Activated naive CD4-positive, alpha-beta T cell treated with Interleukin-2 at 50 U/mL for 16 hours (primary cell): Measurements from ENCODE around the gene EIF4G2.
A peak's percentile ranks its signal among the peaks of the same experiment; 100 is the strongest.
"Not testable (repeated sequence)": the region's sequence is repeated elsewhere in the genome, so short reads cannot be mapped to it uniquely, and the experiment has no call there.

Experiments
- DNase-seq: peaks from one replicate; pipeline ENCODE4 v3.0.0-alpha.2; 2020

The EIF4G2 gene

GRCh38 chr11:10808553-10809372 is at the start of gene EIF4G2:
Gene EIF4G2, minus strand, starts transcription at chr11:10808926.
- DNase-seq = peak; percentile 98

GRCh38 chr11:10857709-10858438 is 49.1 kb upstream of the EIF4G2 start, which contains the start of gene ZBED5:
Gene ZBED5, minus strand, starts transcription at chr11:10858053. Its CDS starts 3,108 bp downstream, at chr11:10854945.
- DNase-seq = peak; percentile 96

- DNase-seq = no peak
These were observed 48.7 kb upstream of the EIF4G2 start for GRCh38 chr11:10857459-10857708.

GRCh38 chr11:10856689-10857458 is 48.1 kb upstream of the EIF4G2 start:
- DNase-seq = no peak

GRCh38 chr11:10855295-10855694 is 46.6 kb upstream of the EIF4G2 start:
- no peak for DNase-seq

DNA sequence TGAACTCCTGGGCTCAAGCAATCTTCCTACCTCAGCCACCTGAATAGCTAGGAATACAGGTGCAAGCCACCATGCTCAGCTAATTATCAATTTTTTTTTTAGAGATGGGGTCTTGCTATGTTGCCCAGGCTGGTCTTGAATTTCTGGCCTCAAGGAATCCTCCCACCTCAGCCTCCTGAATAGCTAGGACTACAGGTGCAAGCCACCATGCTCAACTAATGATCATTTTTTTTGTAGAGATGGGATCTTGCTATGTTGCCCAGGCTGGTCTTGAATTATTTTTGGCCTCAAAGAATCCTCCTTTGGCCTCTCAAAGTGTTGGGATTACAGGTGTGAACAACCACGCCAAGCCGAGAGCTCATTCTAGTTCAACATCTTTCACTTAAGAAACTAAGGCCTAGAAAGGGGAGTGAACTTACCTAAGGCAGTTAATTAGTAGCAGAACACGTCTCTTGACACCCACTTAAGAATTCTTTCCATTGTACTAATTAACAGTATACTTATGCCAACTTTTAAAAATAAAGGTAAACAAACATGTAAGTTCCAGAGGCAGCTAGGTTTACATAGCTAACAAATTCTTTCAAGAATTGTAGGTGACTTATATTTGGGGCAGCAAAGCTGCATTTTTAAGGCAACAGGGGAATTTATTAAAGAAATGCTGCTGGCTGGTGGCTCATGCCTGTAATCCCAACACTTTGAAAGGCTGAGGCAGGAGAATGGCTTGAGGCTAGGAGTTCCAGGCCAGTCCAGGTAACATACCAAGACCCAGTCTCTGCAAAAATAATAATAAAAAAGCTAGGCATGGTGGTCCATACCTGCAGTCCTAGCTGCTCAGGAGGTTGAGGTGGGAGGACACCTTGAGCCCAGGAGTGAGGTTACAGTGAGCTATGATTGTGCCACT is 39.5 kb upstream of the EIF4G2 start:
- no peak for DNase-seq

GRCh38 chr11:10846660-10847059 is 37.9 kb upstream of the EIF4G2 start:
- DNase-seq = no peak

GRCh38 chr11:10845589-10845988 is 36.9 kb upstream of the EIF4G2 start:
- DNase-seq = no peak

GRCh38 chr11:10844796-10845195 is 36.1 kb upstream of the EIF4G2 start:
- no peak for DNase-seq

DNA sequence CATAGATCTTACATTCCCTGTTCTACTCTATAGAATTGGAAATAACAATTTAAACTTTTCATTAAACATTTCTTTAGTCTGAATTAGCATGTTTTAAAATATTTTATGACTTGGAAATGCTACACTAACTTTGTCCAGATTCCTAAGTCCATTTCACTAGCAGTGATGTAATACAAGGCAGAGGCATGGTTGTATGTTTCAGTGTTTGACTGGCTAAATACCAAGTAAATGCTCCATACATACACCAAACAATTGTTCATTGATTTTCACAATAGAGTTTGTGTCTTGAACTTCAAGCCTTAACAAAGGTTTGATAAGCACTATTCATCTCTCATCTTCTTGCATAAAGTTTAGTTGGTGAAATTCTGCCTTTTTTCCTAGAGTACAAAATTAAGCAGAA is 35.6 kb upstream of the EIF4G2 start:
- no peak for DNase-seq

DNA sequence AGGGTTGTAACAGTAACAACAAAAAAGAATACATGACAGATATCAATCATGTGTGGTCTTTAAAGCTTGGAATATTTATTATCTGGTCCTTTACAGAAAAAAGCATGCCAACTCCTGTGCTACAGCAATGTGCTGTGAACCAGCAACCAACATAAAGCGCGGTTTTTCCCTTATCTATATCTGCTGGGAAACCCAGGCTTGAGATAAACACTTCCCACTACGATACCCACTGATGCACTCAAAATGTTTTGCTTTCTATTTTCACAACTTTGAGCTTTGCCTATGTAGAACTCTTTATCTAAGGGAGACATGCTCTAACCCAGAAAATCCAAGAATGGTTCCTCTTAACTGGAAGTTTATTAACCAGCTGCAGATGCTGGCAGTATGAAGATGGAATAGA is 30.2 kb upstream of the EIF4G2 start:
- no peak for DNase-seq

DNA sequence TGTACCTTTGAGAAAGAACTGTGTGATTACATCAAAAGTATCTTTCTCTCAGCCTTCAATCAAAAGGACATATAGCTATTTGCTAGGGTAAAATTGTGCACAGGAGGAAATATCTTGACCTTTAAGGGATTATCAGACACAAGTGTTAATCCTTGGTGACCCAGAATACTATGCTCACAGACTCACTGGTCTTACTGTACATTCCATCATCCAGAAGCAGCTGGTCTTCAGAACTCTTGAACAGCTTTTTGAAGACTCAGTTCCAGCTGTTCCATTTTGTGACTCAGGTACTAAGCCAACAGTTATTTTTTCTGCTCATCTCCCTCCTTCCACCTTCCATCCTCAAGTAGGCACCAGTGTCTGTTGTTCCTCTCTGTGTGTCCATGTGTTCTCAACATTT is 29.4 kb upstream of the EIF4G2 start:
- no peak for DNase-seq

DNA sequence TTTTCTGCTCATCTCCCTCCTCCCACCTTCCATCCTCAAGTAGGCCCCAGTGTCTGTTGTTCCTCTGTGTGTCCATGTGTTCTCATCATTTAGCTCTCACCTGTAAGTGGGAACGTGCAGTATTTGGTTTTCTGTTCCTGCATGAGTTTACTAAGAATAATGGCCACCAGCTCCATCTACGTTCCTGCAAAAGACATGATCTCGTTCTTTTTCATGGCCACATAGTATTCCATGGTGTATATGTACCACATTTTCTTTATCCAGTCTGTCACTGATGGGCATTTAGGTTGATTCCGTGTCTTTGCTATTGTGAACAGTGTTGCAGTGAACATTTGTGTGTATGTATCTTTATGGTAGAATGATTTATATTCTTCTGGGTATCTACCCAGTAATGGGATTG is 28.2 kb upstream of the EIF4G2 start:
- not testable (repeated sequence) for DNase-seq

- DNase-seq = no peak
These were observed 20.4 kb upstream of the EIF4G2 start for GRCh38 chr11:10829139-10829538.

- DNase-seq = no peak
These were observed 19.7 kb upstream of the EIF4G2 start for GRCh38 chr11:10828402-10828801.

- DNase-seq = no peak
These were observed 16.2 kb upstream of the EIF4G2 start for GRCh38 chr11:10824888-10825287.

DNA sequence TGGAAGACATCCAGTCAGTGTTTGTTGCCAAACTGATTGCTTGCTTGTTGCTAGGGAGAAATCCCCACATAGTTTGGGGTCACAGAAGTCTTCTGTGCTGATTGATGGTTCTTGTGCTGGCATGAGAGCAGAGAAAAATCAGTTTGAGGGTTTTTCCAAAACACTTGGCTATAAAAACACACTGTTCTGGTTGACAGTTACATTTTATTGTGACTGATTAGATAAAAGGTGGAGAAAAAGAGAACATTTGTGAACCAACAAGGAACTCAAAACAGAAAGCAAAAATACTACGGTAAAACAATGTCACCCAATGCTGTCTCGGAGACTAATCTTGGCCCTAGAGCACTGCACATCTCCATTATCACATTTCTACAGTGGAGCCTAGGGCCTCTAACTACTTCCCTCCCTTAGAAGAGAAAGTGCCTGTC is 14.4 kb upstream of the EIF4G2 start:
- no peak for DNase-seq

DNA sequence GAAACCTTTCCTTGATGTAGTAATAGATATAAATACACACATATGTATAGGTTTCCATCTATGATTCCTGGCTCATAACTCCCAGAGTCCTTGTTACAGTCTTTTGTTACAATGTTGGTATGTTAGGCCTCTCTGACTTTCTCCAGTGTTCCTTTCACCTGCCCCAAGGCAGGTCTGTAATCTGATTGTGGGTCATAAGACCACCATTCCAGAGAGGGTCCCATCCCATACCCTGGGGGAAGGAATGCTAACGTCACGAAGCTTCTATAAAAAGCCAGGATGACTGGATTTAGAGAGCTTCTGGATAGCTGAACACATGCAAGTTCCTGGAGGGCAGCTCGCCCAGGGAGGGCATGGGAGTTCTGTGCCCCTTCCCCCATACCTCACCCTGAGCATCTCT is 13.8 kb upstream of the EIF4G2 start:
- not testable (repeated sequence) for DNase-seq

DNA sequence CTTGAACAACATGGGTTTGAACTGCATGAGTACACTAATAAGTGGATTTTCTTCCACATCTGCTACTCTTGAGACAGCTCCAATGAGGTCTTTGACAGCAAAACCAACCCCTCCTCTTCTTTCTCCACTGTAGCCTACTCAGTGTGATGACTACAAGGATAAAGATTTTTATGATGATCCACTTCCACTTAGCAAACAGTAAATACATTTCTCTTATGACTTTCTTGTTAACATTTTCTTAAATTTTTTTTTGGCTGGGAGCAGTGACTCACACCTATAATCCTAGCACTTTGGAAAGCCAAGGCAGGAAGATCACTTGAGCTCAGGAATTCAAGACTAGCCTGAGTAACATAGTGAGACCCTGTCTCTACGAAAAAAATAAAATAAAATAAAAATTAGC is 9.9 kb upstream of the EIF4G2 start:
- no peak for DNase-seq

DNA sequence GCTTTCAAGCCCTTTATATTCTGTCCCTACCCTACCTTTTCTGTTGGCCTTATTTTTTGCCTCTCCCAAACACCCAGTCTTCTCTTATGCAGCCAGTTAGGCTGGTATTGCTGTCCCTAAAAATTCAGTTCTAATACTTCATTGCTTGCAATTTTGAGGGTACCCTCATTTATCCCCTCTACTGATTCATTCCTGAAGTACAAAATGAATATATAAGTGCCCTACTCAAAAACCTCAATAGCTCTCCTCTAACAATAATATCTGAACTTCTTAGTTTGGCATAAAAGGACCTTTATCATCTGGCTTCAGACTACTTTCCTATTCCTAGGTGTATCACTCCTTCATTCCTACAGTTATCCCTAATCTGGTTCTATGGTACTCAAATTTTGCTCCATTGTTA is 5.2 kb upstream of the EIF4G2 start:
- DNase-seq = no peak

DNA sequence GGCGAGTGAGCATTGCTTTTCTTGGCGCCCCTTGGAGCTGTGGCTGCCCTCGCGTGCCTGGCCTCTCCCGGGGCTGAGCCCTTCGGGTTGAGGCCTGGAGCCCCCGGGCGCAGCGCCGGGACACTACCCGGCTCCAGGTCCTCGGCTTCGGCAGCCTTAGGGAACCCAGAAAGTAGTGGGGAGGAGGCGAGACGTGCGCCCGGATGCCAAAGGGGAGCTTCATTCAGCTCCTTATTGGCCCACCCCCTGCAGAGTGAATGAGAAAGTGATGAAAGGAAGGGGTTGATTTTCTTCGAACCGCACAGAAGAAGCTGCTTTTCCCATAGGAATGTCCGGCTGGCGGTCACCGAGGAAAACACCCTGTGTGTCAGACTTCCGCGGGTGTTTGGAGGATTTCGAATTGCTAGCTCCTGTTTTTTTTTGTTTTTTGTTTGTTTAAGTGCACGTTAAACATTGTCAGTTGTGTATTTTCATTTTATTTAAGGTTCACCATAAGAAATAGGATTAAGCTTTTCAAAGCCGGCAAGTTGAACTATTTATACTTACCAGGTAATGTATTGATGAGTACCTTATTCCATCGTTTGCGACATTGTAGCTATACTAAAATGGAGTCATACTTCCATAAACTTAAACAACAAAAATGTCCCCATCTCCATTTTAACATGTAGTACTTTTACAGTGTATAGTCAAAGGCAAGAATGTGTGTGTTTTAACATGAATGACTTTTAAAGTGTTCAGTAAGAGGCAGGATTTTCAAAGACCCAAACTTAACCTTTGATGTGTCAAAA is 841 bp upstream of the EIF4G2 start:
- peak; percentile 48 for DNase-seq

GRCh38 chr11:10808235-10808552 is 532 bp downstream of the EIF4G2 start:
- DNase-seq = no peak
